Testis (tissue), 3 donors: Measurements from ENCODE around the gene CDH19. TPM values are rescaled to one million over a fixed set of nuclear protein-coding genes. Genes with fewer than 3 reads are reported as not detected.

Experiments
- DNase-seq: peaks from one replicate; pipeline ENCODE4 v3.0.0-alpha.2; 2019
- H3K27ac ChIP-seq, 2 donors: fragments of 200-600 bp; sonication (generic); one replicate each; pipeline ENCODE4 v1.5.1; 2019
- H3K27me3 ChIP-seq: fragments of 200-600 bp; sonication (generic); one replicate; pipeline ENCODE4 v1.5.1; 2019
- H3K36me3 ChIP-seq: fragments of 200-600 bp; sonication (generic); one replicate; pipeline ENCODE4 v1.5.1; 2017; ENCODE audit warnings: low read depth; ENCODE audit errors: missing control alignments
- H3K4me1 ChIP-seq: fragments of 200-600 bp; sonication (generic); one replicate; pipeline ENCODE4 v1.5.1; 2019
- H3K4me3 ChIP-seq, 2 donors: fragments of 200-600 bp; sonication (generic); one replicate each; pipeline ENCODE4 v1.5.1; 2017 to 2019
- H3K9me3 ChIP-seq: fragments of 200-600 bp; sonication (generic); one replicate; pipeline ENCODE4 v1.5.1; 2017
- POLR2A ChIP-seq: fragments of 450-650 bp; IDR thresholded peaks from one replicate; pipeline ENCODE4 v1.6.1; 2017; ENCODE audit warnings: antibody characterized with exemption, mild to moderate bottlenecking, moderate library complexity
- WGBS, 2 donors: methylation state at CpG; one replicate each; pipeline ENCODE4 v1.1.5; 2018; 5-methylcytosine and 5-hydroxymethylcytosine counted together
- intact Hi-C: fragments of 100-400 bp; cut with DNase I; formaldehyde crosslinking; loops from one replicate; pipeline ENCODE4 v1.15.1; 2023; ENCODE audit warnings: low total_unique reads
- polyA plus RNA-seq: library from polyadenylated mRNA; stranded (reverse); fragments of 350-450 nt; fragmentation: Illumina TruSeq; extraction: RNeasy Lipid Tissue Mini Kit (QIAGEN cat#74804); gene quantifications from one replicate; pipeline ENCODE4 v1.2.3, GENCODE V29; 2014; ENCODE audit warnings: low read depth, low replicate concordance; ENCODE audit not compliant: insufficient read depth
- total RNA-seq, 2 donors: library from RNA; depleted of rRNA; stranded (reverse); fragments of >200 nt; gene quantifications; one replicate each; pipeline ENCODE4 v1.2.3, GENCODE V29; 2016
- TF ChIP-seq, protein P1 (sequence below), 3 experiments: fragments of 450-650 bp in 2 of 3; fragments of 200-600 bp in 1 of 3; sonication (generic) in 1 of 3; IDR thresholded peaks; one replicate each; pipeline ENCODE4 v1.5.1; 2016 to 2019; ENCODE audit warnings: antibody characterized with exemption in 3 of 3, mild to moderate bottlenecking in 2 of 3, moderate library complexity in 1 of 3

CDH19 gene
- total and polyA plus RNA-seq, 3 donors from 2014 or later = 1.3 to 5.2 (median 3.3) TPM

- Histone ChIP-seq H3K27me3 (no peaks in the 10 kb centered on the region), H3K4me1 (no peaks in the 10 kb centered on the region), H3K36me3 (no peaks in the 10 kb centered on the region), H3K27ac (no peak overlapping the region), H3K9me3 (no peaks in the 10 kb centered on the region), H3K4me3 (no peak overlapping the region)
- no peak for TF ChIP-seq POLR2A
- TF ChIP-seq, protein P1, sequence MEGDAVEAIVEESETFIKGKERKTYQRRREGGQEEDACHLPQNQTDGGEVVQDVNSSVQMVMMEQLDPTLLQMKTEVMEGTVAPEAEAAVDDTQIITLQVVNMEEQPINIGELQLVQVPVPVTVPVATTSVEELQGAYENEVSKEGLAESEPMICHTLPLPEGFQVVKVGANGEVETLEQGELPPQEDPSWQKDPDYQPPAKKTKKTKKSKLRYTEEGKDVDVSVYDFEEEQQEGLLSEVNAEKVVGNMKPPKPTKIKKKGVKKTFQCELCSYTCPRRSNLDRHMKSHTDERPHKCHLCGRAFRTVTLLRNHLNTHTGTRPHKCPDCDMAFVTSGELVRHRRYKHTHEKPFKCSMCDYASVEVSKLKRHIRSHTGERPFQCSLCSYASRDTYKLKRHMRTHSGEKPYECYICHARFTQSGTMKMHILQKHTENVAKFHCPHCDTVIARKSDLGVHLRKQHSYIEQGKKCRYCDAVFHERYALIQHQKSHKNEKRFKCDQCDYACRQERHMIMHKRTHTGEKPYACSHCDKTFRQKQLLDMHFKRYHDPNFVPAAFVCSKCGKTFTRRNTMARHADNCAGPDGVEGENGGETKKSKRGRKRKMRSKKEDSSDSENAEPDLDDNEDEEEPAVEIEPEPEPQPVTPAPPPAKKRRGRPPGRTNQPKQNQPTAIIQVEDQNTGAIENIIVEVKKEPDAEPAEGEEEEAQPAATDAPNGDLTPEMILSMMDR (IDR thresholded peaks at IDR 0.05) = no peak
- WGBS, 2 donors = 59 to 77% methylated on average over 4 of the region's 4 CpGs
- peak; percentile 24 for DNase-seq
- intact Hi-C loops = no loop called here
These were observed 36.5 kb upstream of the CDH19 start for GRCh38 chr18:66640431-66640830.

DNA sequence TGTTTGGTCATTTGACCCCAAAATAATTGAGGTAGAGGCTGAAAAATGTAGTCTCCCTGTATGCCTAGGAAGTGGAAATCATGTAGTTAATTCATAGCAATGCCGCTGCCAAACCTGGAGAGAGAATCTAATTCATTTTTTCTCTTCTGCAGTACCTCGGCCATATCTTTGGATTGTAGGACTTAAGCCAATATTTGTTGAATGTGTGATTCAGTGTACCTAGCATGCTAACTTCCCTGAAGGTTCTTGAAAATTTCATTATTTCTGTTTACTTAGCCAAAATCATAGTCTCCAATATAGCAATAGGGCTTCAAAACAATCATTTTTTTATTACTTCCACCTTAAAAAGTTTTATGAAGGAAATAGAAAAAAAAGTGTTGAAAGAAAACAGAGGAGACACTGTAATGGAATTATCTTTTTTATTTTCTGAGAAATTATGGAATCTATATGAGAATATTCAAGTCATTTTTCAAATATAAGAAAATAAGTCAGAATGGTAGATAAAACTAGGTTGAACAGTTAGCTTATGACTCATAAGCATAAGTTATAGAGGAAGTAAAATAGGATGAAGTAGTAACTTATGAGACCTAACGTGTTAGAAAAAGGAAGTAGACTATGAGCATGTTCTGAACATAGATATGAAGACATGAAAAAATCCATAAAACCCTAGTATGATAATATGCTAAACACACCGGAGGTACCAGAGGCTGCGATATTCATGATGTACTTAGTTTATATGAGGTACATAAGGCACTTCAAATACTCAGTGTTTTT is 35.2 kb upstream of the CDH19 start:
- Histone ChIP-seq H3K36me3 (no peaks in the 10 kb centered on the region), H3K9me3 (no peaks in the 10 kb centered on the region), H3K27me3 (no peaks in the 10 kb centered on the region), H3K4me1 (no peaks in the 10 kb centered on the region), H3K4me3 (no peak overlapping the region), H3K27ac (no peak overlapping the region)
- TF ChIP-seq POLR2A = no peak
- TF ChIP-seq, protein P1 (IDR thresholded peaks at IDR 0.05) = no peak
- DNase-seq = no peak
- intact Hi-C loops = no loop called here
- WGBS, 2 donors = 71 to 76% methylated on average over 5 of the region's 5 CpGs

- no peak for DNase-seq
- Histone ChIP-seq H3K4me1 (no peaks in the 10 kb centered on the region), H3K36me3 (no peaks in the 10 kb centered on the region), H3K27me3 (no peaks in the 10 kb centered on the region), H3K27ac (no peak overlapping the region), H3K4me3 (no peak overlapping the region), H3K9me3 (no peaks in the 10 kb centered on the region)
- TF ChIP-seq, protein P1 (IDR thresholded peaks at IDR 0.05) = no peak
- no peak for TF ChIP-seq POLR2A
- intact Hi-C loops = no loop called here
These were observed 31.5 kb upstream of the CDH19 start for GRCh38 chr18:66635342-66635741.

- no peak overlapping the region for H3K27ac ChIP-seq
- no peak overlapping the region for H3K4me3 ChIP-seq
- intact Hi-C loops = no loop called here
- no peaks in the 10 kb centered on the region for H3K27me3 ChIP-seq
- WGBS, 2 donors = 75 to 91% methylated on average over 1 of the region's 1 CpG
- no peaks in the 10 kb centered on the region for H3K9me3 ChIP-seq
- no peaks in the 10 kb centered on the region for H3K4me1 ChIP-seq
- TF ChIP-seq, protein P1 (IDR thresholded peaks at IDR 0.05) = no peak
- no peak for TF ChIP-seq POLR2A
- no peaks in the 10 kb centered on the region for H3K36me3 ChIP-seq
- DNase-seq = no peak
These were observed 28.9 kb upstream of the CDH19 start for GRCh38 chr18:66632756-66633155.

DNA sequence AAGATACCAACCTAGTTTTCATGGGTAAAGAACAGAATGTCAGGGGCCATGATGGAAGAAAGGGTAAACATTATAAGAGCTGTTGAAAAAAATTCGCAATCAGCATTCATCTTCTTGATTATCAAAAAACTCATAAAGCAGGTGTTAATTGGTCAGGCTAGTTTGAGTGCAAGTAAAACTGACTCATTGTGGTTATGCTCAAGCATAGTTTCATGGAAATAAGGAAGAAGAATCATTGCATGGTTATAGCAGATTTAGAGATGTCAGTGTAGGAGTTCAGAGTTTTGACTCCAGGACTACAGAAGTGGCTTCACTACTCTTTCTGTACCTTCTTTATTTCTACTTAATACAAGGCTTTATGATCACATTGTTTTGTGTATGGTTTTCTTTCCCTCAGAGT is 26.9 kb upstream of the CDH19 start:
- no peak for DNase-seq
- Histone ChIP-seq H3K4me3 (no peak overlapping the region), H3K27ac (no peak overlapping the region), H3K36me3 (no peaks in the 10 kb centered on the region), H3K4me1 (no peaks in the 10 kb centered on the region), H3K27me3 (no peaks in the 10 kb centered on the region), H3K9me3 (no peaks in the 10 kb centered on the region)
- no peak for TF ChIP-seq POLR2A
- TF ChIP-seq, protein P1 (IDR thresholded peaks at IDR 0.05) = no peak
- intact Hi-C loops = no loop called here
- WGBS, 2 donors = 63 to 75% methylated on average over 1 of the region's 1 CpG
